Activated CD8-positive, alpha-beta memory T cell treated with anti-CD3 and anti-CD28 coated beads, Interleukin-2, amount 50 U/mL, for 1 hour (primary cell): ENCODE results near the gene PRKCE.

Source experiments
- DNase-seq: peaks from one replicate; pipeline ENCODE4 v3.0.0-alpha.2; 2020; ENCODE audit errors: extremely low read depth

PRKCE gene

GRCh38 chr2:45936623-45936979, 285.1 kb downstream of the PRKCE start:
- no peak for DNase-seq

- DNase-seq, result no peak
Observed at GRCh38 chr2:45937990-45938389, 286.5 kb downstream of the PRKCE start.

- no peak for DNase-seq
Observed at GRCh38 chr2:45938649-45939511, 287.4 kb downstream of the PRKCE start.

- no peak for DNase-seq
Observed at GRCh38 chr2:45941531-45942236, 290.2 kb downstream of the PRKCE start.

- no peak for DNase-seq
Observed at GRCh38 chr2:45942237-45942738, 290.8 kb downstream of the PRKCE start.

GRCh38 chr2:45943219-45944044, 292.0 kb downstream of the PRKCE start:
- DNase-seq, result no peak

- no peak for DNase-seq
Observed at GRCh38 chr2:45944074-45944473, 292.6 kb downstream of the PRKCE start.

GRCh38 chr2:45945302-45945717, 293.8 kb downstream of the PRKCE start:
- no peak for DNase-seq

- DNase-seq, result no peak
Observed at GRCh38 chr2:45946023-45946422, 294.5 kb downstream of the PRKCE start.

- no peak for DNase-seq
Observed at GRCh38 chr2:45950606-45951005, 299.1 kb downstream of the PRKCE start.

- DNase-seq, result no peak
Observed at GRCh38 chr2:45951025-45951727, 299.7 kb downstream of the PRKCE start.

GRCh38 chr2:45952591-45952990, 301.1 kb downstream of the PRKCE start:
- no peak for DNase-seq

- no peak for DNase-seq
Observed at GRCh38 chr2:45953376-45954027, 302.0 kb downstream of the PRKCE start.

GRCh38 chr2:45954233-45954850, 302.9 kb downstream of the PRKCE start:
- DNase-seq, result no peak

- no peak for DNase-seq
Observed at GRCh38 chr2:45957533-45958227, 306.2 kb downstream of the PRKCE start.

- DNase-seq, result no peak
Observed at GRCh38 chr2:45960057-45960863, 308.8 kb downstream of the PRKCE start.

- no peak for DNase-seq
Observed at GRCh38 chr2:45962177-45962921, 310.9 kb downstream of the PRKCE start.

- DNase-seq, result no peak
Observed at GRCh38 chr2:45963816-45964215, 312.3 kb downstream of the PRKCE start.
